ENCODE data around the gene PCSK1N.

DNA sequence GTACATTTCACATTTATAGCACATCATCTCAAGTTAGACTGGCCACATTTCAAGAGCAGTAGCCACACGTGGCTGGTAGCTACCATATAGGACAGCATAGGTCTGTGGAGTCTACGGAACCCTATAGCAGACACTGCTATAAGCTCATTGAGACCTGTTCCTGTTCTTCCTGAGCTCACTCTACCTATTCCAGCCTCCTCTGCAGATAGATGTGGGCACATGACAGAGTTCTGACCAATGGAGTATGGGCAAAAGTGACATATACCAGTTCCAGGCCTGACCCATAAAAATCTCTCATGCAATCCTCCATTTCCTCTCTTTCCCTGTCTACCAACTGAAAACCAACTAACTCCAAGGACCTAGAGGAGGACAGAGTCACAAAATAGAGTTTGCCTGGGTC is 37.1 kb downstream of the PCSK1N start:
- TF ChIP-seq SP1 (IDR thresholded peaks at IDR 0.05) (no peak), FOXK2 (IDR thresholded peaks at IDR 0.05) (no peak), TARDBP (IDR thresholded peaks at IDR 0.05) (no peak), NFRKB (IDR thresholded peaks at IDR 0.05) (no peak), SUZ12 (IDR thresholded peaks at IDR 0.05) (no peak), CTBP1 (IDR thresholded peaks at IDR 0.05; ENCODE audit: borderline replicate concordance) (no peak)

All from HEK293T (cell line).